HepG2 (cell line): Measurements from ENCODE around the gene ARHGEF16. TPM values are rescaled to one million over a fixed set of nuclear protein-coding genes. Genes with fewer than 3 reads are reported as not detected.

Experiments used
- ATAC-seq: fragments of 200-7000 bp; cut with Tn5 transposase; 3 replicates; pipeline ENCODE4 v1.9.1; 2020; ENCODE audit warnings: mild to moderate bottlenecking, moderate library complexity
- BruUV-seq: library from RNA; stranded (reverse); fragments of 400-500 nt; replicated peaks from 2 replicates; lab custom pipeline; 2021; lab: Mats Ljungman, UMichigan
- CTCF ChIA-PET: fragments of 300-600 bp; formaldehyde crosslinking; extraction: SDS; loops from one replicate; lab custom pipeline; 2021; ENCODE audit warnings: low total read pairs, inconsistent platforms, low intra/inter-chr PET ratio; lab: Yijun Ruan, JAX
- POLR2A ChIA-PET: fragments of 350-600 bp; sonication (Branson Sonifier 250); formaldehyde crosslinking; loops from one replicate; lab custom pipeline; 2020; ENCODE audit warnings: antibody characterized with exemption, inconsistent platforms; lab: Yijun Ruan, JAX
- DNase-seq: peaks from one replicate; pipeline ENCODE4 v3.0.0-alpha.2; 2015; ENCODE audit warnings: low spot score
- FAIRE-seq: peaks from 3 replicates; lab custom pipeline; 2011; peaks lifted over from hg19 to GRCh38; lab: Jason Lieb, UNC
- H2AFZ ChIP-seq: one replicate; pipeline ENCODE4 v1.6.1; 2011; ENCODE audit warnings: low read length, inconsistent platforms
- H3K27ac ChIP-seq: fragments of 300-600 bp; 3 replicates; pipeline ENCODE4 v1.8.0; 2011; ENCODE audit warnings: mixed run types, mild to moderate bottlenecking, mixed read lengths, low read length, inconsistent platforms; ENCODE audit not compliant: insufficient read depth; ENCODE audit errors: extremely low read length
- H3K27me3 ChIP-seq, 2 experiments: fragments of 200-600 bp in 1 of 2; 2 replicates in 1 of 2; 3 replicates in 1 of 2; pipeline versions ENCODE4 v1.6.0 to v1.8.0; 2011; ENCODE audit warnings: low read length in 2 of 2, mild to moderate bottlenecking in 2 of 2, moderate library complexity in 2 of 2, inconsistent platforms in 1 of 2; ENCODE audit not compliant: insufficient read depth in 2 of 2, control insufficient read depth in 1 of 2
- H3K36me3 ChIP-seq, 2 experiments: fragments of 200-600 bp in 1 of 2; replicated peaks in 1 of 2; 2 replicates in 1 of 2; 3 replicates in 1 of 2; pipeline versions ENCODE4 v1.5.1 to v1.8.0; 2011; ENCODE audit warnings: low read length in 2 of 2, inconsistent platforms in 1 of 2; ENCODE audit not compliant: insufficient read depth in 2 of 2, control insufficient read depth in 1 of 2
- H3K4me1 ChIP-seq: 2 replicates; pipeline ENCODE4 v1.5.1; 2012; ENCODE audit warnings: low read length, inconsistent platforms; ENCODE audit not compliant: insufficient read depth
- H3K4me2 ChIP-seq: 2 replicates; pipeline ENCODE4 v1.6.0; 2011; ENCODE audit warnings: low read depth, low read length, inconsistent platforms
- H3K4me3 ChIP-seq, 3 experiments: fragments of 200-600 bp in 1 of 3; sonication (generic), shearing (Covaris generic) in 1 of 3; replicated peaks in 1 of 3; 2 replicates each; pipeline ENCODE4 v1.5.1; 2011 to 2016; ENCODE audit warnings: low read length in 3 of 3, inconsistent platforms in 2 of 3, low read depth in 2 of 3, mild to moderate bottlenecking in 2 of 3, control low read depth in 1 of 3, mixed read lengths in 1 of 3; ENCODE audit not compliant: insufficient read depth in 1 of 3
- H3K79me2 ChIP-seq: one replicate; pipeline ENCODE4 v1.6.1; 2011; ENCODE audit warnings: low read length, inconsistent platforms; ENCODE audit not compliant: insufficient read depth
- H3K9ac ChIP-seq: 2 replicates; pipeline ENCODE4 v1.6.0; 2011; ENCODE audit warnings: mild to moderate bottlenecking, low read depth, low read length, inconsistent platforms; ENCODE audit not compliant: insufficient read depth
- H3K9me3 ChIP-seq: 2 replicates; pipeline ENCODE4 v1.5.1; 2012; ENCODE audit warnings: mild to moderate bottlenecking, low read length
- H4K20me1 ChIP-seq: 2 replicates; pipeline ENCODE4 v1.6.0; 2011; ENCODE audit warnings: inconsistent platforms, mild to moderate bottlenecking, low read length, moderate library complexity; ENCODE audit not compliant: insufficient read depth
- AHDC1 ChIP-seq: sonication (generic); formaldehyde crosslinking; IDR thresholded peaks from 2 replicates; pipeline ENCODE4 v1.5.1; 2020; ENCODE audit warnings: mild to moderate bottlenecking, missing genetic modification reagents, borderline replicate concordance
- ARNTL ChIP-seq: sonication (generic); formaldehyde crosslinking; IDR thresholded peaks from 2 replicates; pipeline ENCODE4 v1.4.0; 2020; ENCODE audit warnings: mild to moderate bottlenecking, missing genetic modification reagents
- ATF7 ChIP-seq, 2 experiments: fragments of 450-650 bp in 1 of 2; sonication (generic) in 1 of 2; formaldehyde crosslinking in 1 of 2; IDR thresholded peaks; 2 replicates each; pipeline versions ENCODE4 v1.4.0 to v1.6.1; 2016 to 2020; ENCODE audit warnings: antibody characterized with exemption in 1 of 2, mild to moderate bottlenecking in 1 of 2, missing genetic modification reagents in 1 of 2
- ATF7-NPFF ChIP-seq: sonication (generic); formaldehyde crosslinking; IDR thresholded peaks from 2 replicates; pipeline ENCODE4 v1.8.1; 2023; ENCODE audit warnings: mild to moderate bottlenecking, low read depth, missing genetic modification reagents, moderate library complexity
- HDAC2 ChIP-seq: sonication (generic); formaldehyde crosslinking; IDR thresholded peaks from 2 replicates; pipeline ENCODE4 v1.4.0; 2020; ENCODE audit warnings: missing genetic modification reagents
- IKZF4 ChIP-seq: sonication (generic); formaldehyde crosslinking; IDR thresholded peaks from 2 replicates; pipeline ENCODE4 v1.5.1; 2020; ENCODE audit warnings: borderline replicate concordance, mild to moderate bottlenecking, low read depth, missing genetic modification reagents; ENCODE audit errors: not compliant biosample characterization
- MBNL3 ChIP-seq: fragments of 250-450 bp; sonication (Bioruptor Pico); conservative IDR thresholded peaks from 2 replicates; pipeline ENCODE4 v1.8.0; 2022; ENCODE audit warnings: mild to moderate bottlenecking, inconsistent platforms
- NFIB ChIP-seq: sonication (generic); formaldehyde crosslinking; IDR thresholded peaks from 2 replicates; pipeline ENCODE4 v1.9.0; 2021; ENCODE audit warnings: missing genetic modification reagents, mild to moderate bottlenecking, borderline replicate concordance
- NR2F2 ChIP-seq: IDR thresholded peaks from 2 replicates; pipeline ENCODE4 v1.6.1; 2012; ENCODE audit warnings: low read depth, inconsistent platforms, borderline replicate concordance
- PCBP1 ChIP-seq: fragments of 200-400 bp; formaldehyde crosslinking; IDR thresholded peaks from 2 replicates; pipeline ENCODE4 v1.6.1; 2017; ENCODE audit warnings: mild to moderate bottlenecking, low read depth, low read length, borderline replicate concordance
- ZNF17 ChIP-seq: sonication (generic); formaldehyde crosslinking; IDR thresholded peaks from 2 replicates; pipeline ENCODE4 v1.5.0; 2020; ENCODE audit warnings: mild to moderate bottlenecking, missing genetic modification reagents
- ZNF18 ChIP-seq: sonication (generic); formaldehyde crosslinking; IDR thresholded peaks from 2 replicates; pipeline ENCODE4 v1.8.0; 2022; ENCODE audit warnings: mild to moderate bottlenecking, missing genetic modification reagents; ENCODE audit not compliant: insufficient replicate concordance
- ZNF256 ChIP-seq: sonication (generic); formaldehyde crosslinking; conservative IDR thresholded peaks from 2 replicates; pipeline ENCODE4 v1.4.0; 2020; ENCODE audit warnings: missing genetic modification reagents
- ZNF644 ChIP-seq: IDR thresholded peaks from 2 replicates; pipeline ENCODE4 v1.6.1; 2016; ENCODE audit warnings: low read depth
- ZNF773 ChIP-seq: sonication (generic); formaldehyde crosslinking; IDR thresholded peaks from 2 replicates; pipeline ENCODE4 v1.4.0; 2020; ENCODE audit warnings: missing genetic modification reagents, borderline replicate concordance
- ZSCAN21 ChIP-seq: sonication (generic); formaldehyde crosslinking; IDR thresholded peaks from 2 replicates; pipeline ENCODE4 v1.8.0; 2022; ENCODE audit warnings: mild to moderate bottlenecking, missing genetic modification reagents, moderate library complexity, borderline replicate concordance
- ZSCAN31 ChIP-seq: sonication (generic); formaldehyde crosslinking; IDR thresholded peaks from 2 replicates; pipeline ENCODE4 v1.5.0; 2020; ENCODE audit warnings: low read depth, mild to moderate bottlenecking, missing genetic modification reagents
- WGBS: methylation state at CpG from one replicate; pipeline ENCODE4 v1.1.6; 2017; ENCODE audit warnings: low lambda C conversion rate; 5-methylcytosine and 5-hydroxymethylcytosine counted together
- in situ Hi-C: cut with HindIII; loops from 2 replicates; pipeline ENCODE4 v1.10.0; 2017; ENCODE audit warnings: low pct_unique_long_range_greater_than_20kb; ENCODE audit not compliant: extremely low pct_ligation_motif_present
- intact Hi-C: fragments of 100-400 bp; cut with micrococcal nuclease; formaldehyde crosslinking; loops from one replicate; pipeline ENCODE4 v1.10.0; 2022; ENCODE audit not compliant: unreplicated experiment
- polyA plus RNA-seq, 8 experiments: library from polyadenylated mRNA; depleted of rRNA in 3 of 8; stranded (reverse) in 7 of 8; unstranded in 1 of 8; fragments of >200 nt; fragmentation: Illumina TruSeq in 4 of 8; extraction: Trizol in 4 of 8; gene quantifications; 2 replicates each; pipeline versions ENCODE4 v1.2.1 to v1.2.3, GENCODE V29; 2011 to 2016; ENCODE audit warnings: low read depth in 4 of 8, missing spikeins in 1 of 8, mixed read lengths in 1 of 8; ENCODE audit not compliant: insufficient read depth in 1 of 8
- total RNA-seq, 5 experiments: library from RNA; depleted of rRNA; stranded (reverse); fragments of >200 nt; fragmentation: Illumina TruSeq; extraction: Trizol; gene quantifications; 2 replicates each; pipeline ENCODE4 v1.2.3, GENCODE V29; 2016; ENCODE audit warnings: low read depth in 1 of 5

The ARHGEF16 gene
- total and polyA plus RNA-seq, 2 of the 13 experiments (the other 11 are each of a cell fraction or from before 2014, with no cell fraction given), result 20.3 to 39.9 TPM

- Histone ChIP-seq H3K27ac (no peak overlapping the region), H3K4me2 (no peak overlapping the region), H3K9me3 (no peaks in the 10 kb centered on the region), H3K36me3 (no peaks in the 10 kb centered on the region), H3K4me1 (peaks cover 9% of the 10 kb centered on the region; the same call in 1 of the 2 replicates), H3K4me3 (no peak overlapping the region), H3K27me3 (peaks cover 7 to 22% of the 10 kb centered on the region in 2 experiments; a peak in 4 of 5 replicates), H4K20me1 (no peaks in the 10 kb centered on the region), H3K9ac (no peak overlapping the region), H2AFZ (no peak overlapping the region), H3K79me2 (no peaks in the 10 kb centered on the region)
- no peak for DNase-seq
- no peak for ATAC-seq
- in situ Hi-C loops, result no loop called here
- FAIRE-seq, result no peak
- BruUV-seq, result no TSS peak
- WGBS, result 58% methylated on average over 8 of the region's 19 CpGs
- intact Hi-C loops, result no loop called here
- ChIA-PET CTCF (no interaction called here), POLR2A (no interaction called here)
- TF ChIP-seq NR2F2, result no peak
- TF ChIP-seq ATF7 (IDR thresholded peaks at IDR 0.05), result no peak
- no peak for TF ChIP-seq ATF7 (CRISPR knock-in tag; IDR thresholded peaks at IDR 0.05)
- TF ChIP-seq ZNF773 (CRISPR knock-in tag), result no peak
- TF ChIP-seq ZSCAN21 (CRISPR knock-in tag), result no peak
- no peak for TF ChIP-seq IKZF4 (CRISPR knock-in tag)
- TF ChIP-seq ZSCAN31, result no peak
- TF ChIP-seq ZNF644 (CRISPR knock-in tag), result no peak
- no peak for TF ChIP-seq ATF7-NPFF (CRISPR knock-in tag)
- no peak for TF ChIP-seq NFIB (CRISPR knock-in tag)
- no peak for TF ChIP-seq ZNF18 (CRISPR knock-in tag)
- no peak for TF ChIP-seq ZNF256 (CRISPR knock-in tag)
- TF ChIP-seq HDAC2 (CRISPR knock-in tag), result no peak
- no peak for TF ChIP-seq PCBP1
- TF ChIP-seq ARNTL (CRISPR knock-in tag), result no peak
- no peak for TF ChIP-seq ZNF17 (CRISPR knock-in tag)
- TF ChIP-seq MBNL3 (CRISPR knock-in tag), result no peak
- no peak for TF ChIP-seq AHDC1 (CRISPR knock-in tag)
These were observed 24.1 kb upstream of the ARHGEF16 start for GRCh38 chr1:3430406-3430805.
